ENCODE data around the gene FAM20C. TPM values are rescaled to one million over a fixed set of nuclear protein-coding genes. Genes with fewer than 3 reads are reported as not detected.

The FAM20C gene
- total and polyA plus RNA-seq, 2 of the 8 experiments (the other 6 are each of a cell fraction or from before 2014, with no cell fraction given) = 9.5 to 34.8 TPM

GRCh38 chr7:277228-277627, 84.9 kb downstream of the FAM20C start:
- Histone ChIP-seq H3K27ac (ENCODE audit: low read depth, low read length) (no peak overlapping the region), H3K56ac (replicated peaks; ENCODE audit: insufficient read length, low read depth, low read length) (no peak overlapping the region), H3K79me2 (ENCODE audit: control insufficient read depth in 1 of 2, insufficient read depth in 2 of 2, low read length in 2 of 2) (no peaks in the 10 kb centered on the region), H3K9me3 (ENCODE audit: insufficient read depth in 2 of 2, low read depth in 1 of 2, low read length in 1 of 2) (peaks cover 29 to 37% of the 10 kb centered on the region in 2 experiments), H2AK5ac (ENCODE audit: low read depth, low read length) (no peak overlapping the region), H2BK5ac (ENCODE audit: low read depth, low read length) (no peak overlapping the region), H3K23me2 (ENCODE audit: low read depth, low read length) (no peaks in the 10 kb centered on the region), H3K4ac (replicated peaks; ENCODE audit: insufficient read length, low read depth, low read length) (no peak overlapping the region), H2BK120ac (replicated peaks; ENCODE audit: low read depth, low read length) (no peak overlapping the region), H3K27me3 (replicated peaks in 1 of 4; ENCODE audit: control insufficient read depth in 3 of 4, extremely low read depth in 1 of 4, insufficient read depth in 3 of 4, low read length in 3 of 4) (no peaks in the 10 kb centered on the region; a peak in 1 of 7 replicates), H3K79me1 (ENCODE audit: low read depth, low read length) (no peaks in the 10 kb centered on the region), H4K20me1 (replicated peaks in 1 of 2; ENCODE audit: control insufficient read depth in 1 of 2, insufficient read depth in 2 of 2, low read length in 2 of 2) (no peaks in the 10 kb centered on the region), H3K9ac (replicated peaks in 1 of 4; ENCODE audit: extremely low read depth in 1 of 4, low read depth in 3 of 4, low read length in 3 of 4) (no peak overlapping the region), H3K4me3 (ENCODE audit: extremely low read depth in 1 of 4, insufficient read depth in 2 of 4, low read depth in 3 of 4, low read length in 4 of 4) (no peak overlapping the region), H2BK15ac (ENCODE audit: low read length) (no peak overlapping the region), H4K8ac (ENCODE audit: extremely low read depth, insufficient read depth, low read length) (no peak overlapping the region), H3K4me2 (ENCODE audit: insufficient read depth in 1 of 2, low read depth in 2 of 2, low read length in 2 of 2) (no peak overlapping the region), H3K4me1 (replicated peaks in 1 of 4; ENCODE audit: control insufficient read depth in 3 of 4, insufficient read depth in 4 of 4, low read length in 3 of 4) (no peaks in the 10 kb centered on the region), H3K23ac (ENCODE audit: insufficient read length) (no peak overlapping the region), H2BK20ac (ENCODE audit: low read length) (no peak overlapping the region), H4K5ac (ENCODE audit: insufficient read length, low read depth, low read length) (no peak overlapping the region), H4K91ac (replicated peaks; ENCODE audit: insufficient read length, low read length) (no peak overlapping the region), H3K14ac (ENCODE audit: insufficient read length) (no peak overlapping the region), H2AFZ (ENCODE audit: low read length) (no peak overlapping the region), H3K18ac (ENCODE audit: extremely low read depth, low read length) (no peak overlapping the region), H3K36me3 (ENCODE audit: control insufficient read depth in 2 of 4, insufficient read depth in 4 of 4, low read length in 3 of 4) (no peaks in the 10 kb centered on the region), H2BK12ac (ENCODE audit: low read depth, low read length) (no peak overlapping the region)
- POLR2A ChIA-PET (ENCODE audit: partially characterized antibody) = interaction anchor here (1.2 kb wide), 1 partner anchor 843 kb away, joined by 3 read pairs; no protein-coding TSS in a partner anchor
- DNase-seq (ENCODE audit: low read depth in 1 of 2, low spot score in 2 of 2) (no peak), FAIRE-seq (no peak)
- CTCF ChIA-PET (ENCODE audit: partially characterized antibody) = interaction anchor here (1.2 to 3.0 kb wide), 2 partner anchors 11 to 47 kb away, joined by 3 to 19 read pairs; no protein-coding TSS in a partner anchor
- 98% methylated on average over 4 of the region's 4 CpGs; no CpG with 5 or more reads in 1 of the 2 experiments for WGBS, 2 experiments (ENCODE audit: extremely low coverage in 1 of 2, insufficient coverage in 1 of 2, insufficient read length in 1 of 2, insufficient replicate concordance in 2 of 2, low coverage in 1 of 2, low lambda C conversion rate in 2 of 2, missing lambda C conversion rate in 1 of 2)
- TF ChIP-seq ATF2 (IDR thresholded peaks at IDR 0.05; ENCODE audit: low read length) (no peak), SP1 (IDR thresholded peaks at IDR 0.05; ENCODE audit: low read depth, low read length) (no peak), TCF12 (IDR thresholded peaks at IDR 0.05; ENCODE audit: low read depth, low read length) (no peak), KDM5A (IDR thresholded peaks at IDR 0.05; ENCODE audit: low read length) (no peak), TEAD4 (IDR thresholded peaks at IDR 0.05; ENCODE audit: low read depth, low read length) (no peak), KDM1A (IDR thresholded peaks at IDR 0.05; ENCODE audit: borderline replicate concordance, low read length) (no peak), EGR1 (IDR thresholded peaks at IDR 0.05; ENCODE audit: borderline replicate concordance, low read depth, low read length) (no peak), EZH2 (IDR thresholded peaks at IDR 0.05; ENCODE audit: low read depth, low read length, severe bottlenecking) (no peak), RXRA (IDR thresholded peaks at IDR 0.05; ENCODE audit: insufficient read depth, low read depth, low read length) (no peak), FOSL1 (IDR thresholded peaks at IDR 0.05; ENCODE audit: insufficient read depth, low read depth, low read length) (no peak), CBX5 (IDR thresholded peaks at IDR 0.05; ENCODE audit: low read depth, low read length) (no peak), CHD2 (IDR thresholded peaks at IDR 0.05; ENCODE audit: low read length) (no peak), E2F6 (IDR thresholded peaks at IDR 0.05) (no peak)
